NCI-H82 (cell line): ENCODE data around the gene DGKH.

ENCODE experiments used
- DNase-seq: peaks from one replicate; lab custom pipeline; 2025; lab: John Stamatoyannopoulos, UW

The DGKH gene

GRCh38 chr13:42275506-42275905 lies 227.1 kb downstream of the DGKH start:
- no peak for DNase-seq

- no peak for DNase-seq
Observed at GRCh38 chr13:42276683-42277082, 228.2 kb downstream of the DGKH start.

- no peak for DNase-seq
Observed at GRCh38 chr13:42277618-42278276, 229.3 kb downstream of the DGKH start.

GRCh38 chr13:42279080-42279479 lies 230.6 kb downstream of the DGKH start:
- no peak for DNase-seq

GRCh38 chr13:42279986-42280385 lies 231.5 kb downstream of the DGKH start:
- peak; percentile 35 for DNase-seq

GRCh38 chr13:42280537-42280936 lies 232.1 kb downstream of the DGKH start:
- DNase-seq: peak; percentile 71

- no peak for DNase-seq
Observed at GRCh38 chr13:42283574-42283973, 235.1 kb downstream of the DGKH start.

GRCh38 chr13:42284068-42284467 lies 235.6 kb downstream of the DGKH start:
- no peak for DNase-seq
